NCI-H2196 (cell line): ENCODE data around the gene MYBPH.
A peak's percentile ranks its signal among the peaks of the same experiment; 100 is the strongest.

Experiments used
- DNase-seq: peaks from one replicate; lab custom pipeline; 2025; ENCODE audit not compliant: unreplicated experiment; lab: John Stamatoyannopoulos, UW

The MYBPH gene, protein sequence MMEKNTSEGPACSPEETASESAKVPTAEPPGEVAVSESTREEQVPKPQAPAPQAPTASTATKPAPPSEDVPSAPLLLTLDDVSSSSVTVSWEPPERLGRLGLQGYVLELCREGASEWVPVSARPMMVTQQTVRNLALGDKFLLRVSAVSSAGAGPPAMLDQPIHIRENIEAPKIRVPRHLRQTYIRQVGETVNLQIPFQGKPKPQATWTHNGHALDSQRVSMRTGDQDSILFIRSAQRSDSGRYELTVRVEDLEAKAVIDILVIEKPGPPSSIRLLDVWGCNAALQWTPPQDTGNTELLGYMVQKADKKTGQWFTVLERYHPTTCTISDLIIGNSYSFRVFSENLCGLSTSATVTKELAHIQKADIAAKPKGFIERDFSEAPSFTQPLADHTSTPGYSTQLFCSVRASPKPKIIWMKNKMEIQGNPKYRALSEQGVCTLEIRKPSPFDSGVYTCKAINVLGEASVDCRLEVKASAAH

DNA sequence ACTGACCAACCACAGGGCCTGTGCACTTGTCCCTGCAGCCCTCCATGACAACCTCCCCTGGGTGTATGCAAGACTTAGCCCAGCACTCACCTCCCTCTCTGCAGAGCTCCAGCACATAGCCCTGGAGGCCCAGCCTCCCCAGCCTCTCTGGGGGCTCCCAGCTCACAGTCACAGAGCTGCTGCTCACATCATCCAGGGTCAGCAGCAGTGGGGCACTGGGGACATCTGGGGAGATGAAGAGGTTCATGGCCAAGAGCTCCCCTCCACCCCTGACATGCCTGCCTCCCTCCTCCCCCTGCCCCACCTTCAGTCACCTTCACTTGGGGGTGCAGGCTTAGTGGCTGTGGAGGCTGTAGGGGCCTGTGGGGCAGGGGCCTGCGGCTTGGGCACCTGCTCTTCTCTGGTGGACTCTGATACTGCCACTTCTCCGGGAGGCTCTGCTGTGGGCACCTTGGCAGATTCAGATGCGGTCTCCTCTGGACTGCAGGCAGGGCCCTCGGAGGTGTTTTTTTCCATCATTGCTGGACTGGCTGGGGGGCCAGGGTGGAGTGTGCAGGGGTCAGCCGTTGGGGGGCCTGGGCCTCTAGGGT lies at the start of gene MYBPH:
MYBPH (minus strand) TSS at position 590 of the 590 bp plus-strand sequence; CDS start at position 519, 71 bp downstream.
- DNase-seq: no peak

DNA sequence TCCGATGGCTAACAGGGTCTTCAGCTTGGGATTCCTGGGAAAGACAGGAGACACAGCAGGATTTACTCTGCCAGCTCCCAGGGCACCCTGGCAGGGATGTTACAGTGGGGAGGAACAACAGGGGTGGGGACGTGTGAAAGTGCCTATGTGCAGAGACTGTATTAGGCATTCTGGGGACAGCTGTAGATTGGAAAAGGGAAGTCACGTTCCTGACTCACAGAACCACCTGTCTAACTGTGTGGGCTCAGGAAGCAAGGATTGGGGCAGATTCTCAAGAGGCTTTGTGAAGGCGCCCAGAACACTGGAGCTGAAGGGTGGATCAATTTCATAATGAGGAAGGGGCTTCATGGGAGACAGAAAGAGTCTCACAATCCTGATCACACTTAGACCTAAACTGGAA lies 49.4 kb upstream of the MYBPH start:
- DNase-seq: no peak

DNA sequence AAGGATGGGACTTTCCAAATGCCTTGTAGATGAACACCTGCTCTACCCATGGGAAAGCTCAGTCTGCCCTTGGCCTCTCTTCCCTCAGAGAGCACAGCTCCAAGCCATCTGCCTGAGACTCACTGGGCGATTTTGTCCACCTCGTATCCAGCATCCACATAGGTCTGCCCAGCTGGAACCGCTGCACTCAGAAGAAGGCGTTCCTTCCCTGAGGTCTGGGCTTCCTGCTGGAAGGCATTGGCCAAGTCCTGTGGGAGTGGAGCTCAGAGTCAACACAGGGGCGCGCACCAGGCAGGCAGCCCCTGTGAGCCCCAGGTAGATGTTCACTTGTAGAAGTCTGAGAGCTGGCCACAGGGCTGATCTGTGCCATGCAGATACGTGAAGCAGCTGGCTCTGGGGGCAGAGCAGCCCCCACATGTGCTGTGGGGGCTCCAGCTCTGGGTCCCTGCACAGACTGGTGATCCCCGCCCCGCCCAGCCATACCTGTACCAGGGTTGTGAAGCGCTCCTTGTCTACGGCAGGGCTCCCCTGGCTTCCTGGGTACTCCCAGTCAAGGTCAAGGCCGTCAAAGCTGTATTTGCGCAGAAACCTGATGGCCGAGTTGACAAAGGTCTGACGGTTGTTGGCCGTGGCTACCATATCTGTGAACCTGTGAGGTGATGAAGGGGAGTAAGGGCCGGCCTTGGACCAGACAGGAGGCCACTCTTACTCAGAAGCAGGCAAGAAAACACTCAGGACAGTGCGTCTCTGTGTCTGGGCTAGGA lies 47.6 kb upstream of the MYBPH start:
- DNase-seq: no peak

DNA sequence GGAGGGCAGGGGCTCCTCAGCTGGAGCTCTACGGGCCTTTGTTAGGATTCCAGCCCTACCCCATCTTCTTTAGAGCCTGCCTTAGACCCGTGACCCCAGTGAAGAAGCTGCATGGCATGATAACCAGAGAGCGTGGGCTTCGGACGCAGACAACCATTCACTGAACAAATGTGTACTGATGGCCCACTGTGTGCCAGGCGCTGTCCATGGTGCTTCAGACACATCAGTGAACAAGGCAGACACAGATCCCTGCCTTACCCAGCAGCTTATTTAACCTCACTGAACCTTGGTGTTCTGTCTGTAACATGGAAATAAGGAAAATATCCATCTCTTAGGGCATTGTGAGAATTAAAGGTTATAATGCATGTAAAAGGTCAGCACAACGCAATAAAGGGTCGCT lies 44.3 kb upstream of the MYBPH start:
- DNase-seq: no peak

DNA sequence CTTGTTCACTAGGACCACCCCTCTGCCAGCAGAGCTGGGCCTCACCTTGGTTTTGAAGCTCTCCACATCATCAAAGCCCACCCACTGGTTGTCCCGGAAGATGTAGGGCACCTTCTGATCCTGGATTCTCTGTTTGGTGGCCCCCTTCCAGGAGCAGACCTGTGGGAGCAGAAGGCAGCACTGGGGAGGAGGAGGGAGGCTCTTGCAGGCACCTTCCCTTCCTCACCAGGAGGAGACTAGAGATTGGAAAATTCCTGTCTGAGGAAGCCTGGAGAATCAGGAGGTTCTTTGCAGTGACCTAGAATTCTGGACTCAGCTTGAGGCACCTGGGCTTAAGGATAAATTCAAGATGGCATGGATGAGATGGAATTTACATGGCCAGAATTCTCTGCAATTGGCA lies 43.5 kb upstream of the MYBPH start:
- no peak for DNase-seq

DNA sequence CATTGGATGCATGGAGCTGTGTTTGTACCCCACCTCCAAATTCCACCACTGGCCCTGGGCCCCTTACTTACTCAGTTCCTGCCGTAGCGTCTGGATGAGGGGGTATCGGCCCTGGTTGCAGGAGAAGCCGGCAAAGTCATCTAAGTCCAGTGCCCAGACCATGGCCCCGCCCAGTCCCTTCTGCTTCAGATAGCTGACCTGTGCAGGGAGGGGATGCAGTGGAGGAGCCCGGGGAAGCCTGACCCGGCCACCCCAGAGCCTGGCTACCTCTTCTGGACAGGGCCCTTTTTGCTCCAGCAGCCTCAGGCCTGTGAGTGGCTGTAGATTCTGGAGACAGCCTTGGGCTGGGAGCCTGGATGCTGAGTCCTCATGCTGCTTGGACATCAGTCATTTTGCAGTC lies 42.0 kb upstream of the MYBPH start:
- no peak for DNase-seq

DNA sequence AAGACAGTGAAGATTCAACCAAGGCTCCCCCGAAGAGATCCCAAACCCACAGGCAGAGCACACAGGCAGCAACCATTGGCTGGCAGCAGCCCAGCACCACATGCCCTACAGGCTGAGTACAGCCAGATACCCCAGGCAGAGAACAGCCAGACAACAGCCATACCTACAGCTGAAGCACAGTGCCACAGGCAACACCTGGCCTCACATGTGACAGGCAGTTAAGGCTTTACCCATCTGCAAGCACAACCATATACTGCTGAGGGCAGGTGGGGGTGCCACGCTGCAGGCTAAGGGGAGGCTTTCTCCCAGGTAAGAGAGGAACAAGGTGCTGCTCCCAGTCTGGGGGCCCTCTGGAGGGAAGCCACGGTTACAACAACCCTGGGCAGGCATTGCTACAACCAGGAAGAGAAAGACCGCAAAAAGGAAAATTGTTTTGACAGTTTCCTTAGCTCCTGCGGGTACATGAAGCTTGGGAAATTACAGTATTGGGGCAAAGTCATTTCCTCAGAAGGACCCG lies 41.6 kb upstream of the MYBPH start:
- no peak for DNase-seq

DNA sequence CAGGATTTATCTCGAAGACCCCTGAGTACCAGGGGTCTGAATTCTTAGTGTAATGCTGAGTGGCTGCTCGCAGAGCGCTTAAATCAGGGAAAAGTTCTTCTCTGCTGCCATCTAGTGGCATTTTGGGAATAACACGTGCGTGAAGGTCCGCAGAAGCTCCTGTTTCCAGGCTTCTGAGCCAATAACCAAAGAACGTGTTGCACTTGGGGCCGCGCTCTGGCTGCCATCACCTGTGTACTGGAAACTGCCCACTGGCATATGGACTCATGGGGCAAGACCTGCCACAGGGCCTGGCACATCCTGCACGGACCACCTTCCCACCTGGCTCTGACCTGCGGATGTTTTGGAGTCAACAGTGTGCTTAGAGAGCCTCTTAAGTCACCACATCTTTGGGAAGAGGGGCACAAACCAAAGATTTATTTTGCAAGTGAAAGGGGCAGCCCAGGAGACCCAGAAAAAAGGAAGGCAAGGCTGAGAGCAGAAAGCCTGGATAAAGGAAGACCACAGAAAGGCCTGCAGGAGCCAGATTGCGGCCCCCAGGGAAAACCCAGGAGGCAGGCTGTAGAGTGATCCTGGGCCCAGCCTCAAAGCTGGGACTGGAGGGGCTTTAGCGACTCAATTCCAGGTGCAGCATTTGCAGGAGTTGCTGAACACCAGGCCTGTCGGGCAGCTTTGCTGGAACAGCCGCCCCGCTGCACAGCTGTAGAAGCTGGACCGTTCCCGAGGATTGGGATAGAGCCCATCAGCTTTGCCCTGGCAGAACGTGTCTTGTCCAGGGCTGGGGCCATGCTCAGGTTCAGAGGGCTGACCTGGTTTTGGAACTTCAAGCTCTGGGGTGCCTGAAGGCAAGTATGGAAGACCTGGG lies 40.9 kb upstream of the MYBPH start:
- DNase-seq: peak; percentile 76

DNA sequence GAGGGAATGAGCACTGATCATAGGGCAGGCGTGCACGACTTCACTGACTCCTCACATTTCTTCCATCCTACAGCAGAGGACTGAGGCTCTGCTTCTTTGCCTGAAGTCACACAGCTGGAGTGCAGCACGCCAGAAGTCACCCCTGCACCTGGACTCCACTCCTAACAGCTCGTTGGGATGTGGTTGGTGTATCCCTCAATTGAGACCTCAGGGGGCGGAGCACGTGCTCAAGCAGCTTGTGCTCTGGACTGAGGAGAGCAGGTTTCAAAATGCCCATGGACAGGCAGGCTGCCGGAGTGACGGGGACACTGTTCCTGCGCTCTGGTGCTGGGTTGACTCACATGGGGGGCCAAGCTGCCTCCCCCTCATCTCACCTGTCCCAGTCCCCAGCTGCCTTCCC lies 39.9 kb upstream of the MYBPH start:
- no peak for DNase-seq

DNA sequence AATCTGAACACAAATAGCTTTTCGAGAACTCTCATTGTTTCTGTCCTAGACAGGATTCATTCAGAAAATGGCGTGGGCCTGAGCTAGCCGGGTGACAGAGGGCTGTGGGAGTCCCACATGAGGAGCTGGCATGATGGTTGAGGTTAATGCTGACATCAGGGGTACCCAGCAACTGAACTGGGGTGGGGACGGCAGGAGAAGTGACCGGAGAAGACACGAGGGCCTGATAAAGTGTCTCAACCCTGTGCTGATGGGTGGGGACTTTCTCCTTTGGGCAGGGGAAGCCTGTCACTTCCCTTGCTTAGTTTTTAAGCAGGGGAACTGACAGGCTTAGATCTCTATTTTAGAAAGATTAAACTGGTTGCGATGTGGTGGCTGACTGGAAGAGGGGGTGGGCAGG lies 39.2 kb upstream of the MYBPH start:
- no peak for DNase-seq

DNA sequence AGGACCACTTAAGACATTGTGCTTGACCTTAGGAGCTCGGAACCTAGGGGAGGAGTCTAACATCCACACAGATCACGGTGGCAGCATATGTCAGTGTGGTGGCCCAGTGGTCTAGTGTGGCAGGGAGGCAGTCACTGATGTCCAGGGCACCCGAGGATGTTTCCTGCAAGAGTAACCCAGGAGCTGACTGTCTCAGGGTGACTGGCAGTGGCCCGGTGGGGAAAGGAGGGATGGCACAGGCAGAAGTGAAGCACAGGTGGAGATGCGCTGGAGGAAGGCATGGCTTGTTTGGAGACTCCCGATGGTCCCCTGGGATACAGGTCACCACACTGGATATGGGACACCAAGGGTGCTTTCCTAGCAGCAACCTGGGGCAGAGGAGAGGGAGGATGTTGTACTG lies 37.5 kb upstream of the MYBPH start:
- DNase-seq: no peak

DNA sequence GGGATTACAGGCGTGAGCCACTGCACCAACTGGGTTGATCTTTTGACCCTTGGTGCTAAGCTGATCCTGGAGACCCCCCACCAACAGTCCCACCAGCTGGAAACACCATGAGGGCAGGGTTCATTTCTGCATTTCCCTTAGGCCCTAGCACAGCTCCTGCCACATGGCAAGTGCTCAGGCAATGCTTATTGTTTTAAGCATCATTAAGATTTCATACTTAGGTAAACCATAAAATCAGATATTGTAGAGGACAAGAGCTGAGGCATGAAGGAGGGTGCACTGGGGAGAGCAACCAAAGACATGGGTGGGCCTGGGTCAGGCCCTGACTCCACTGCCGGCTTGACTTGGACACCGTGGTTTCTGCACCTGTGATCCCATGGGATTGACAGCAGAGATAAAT lies 36.2 kb upstream of the MYBPH start:
- DNase-seq: no peak

DNA sequence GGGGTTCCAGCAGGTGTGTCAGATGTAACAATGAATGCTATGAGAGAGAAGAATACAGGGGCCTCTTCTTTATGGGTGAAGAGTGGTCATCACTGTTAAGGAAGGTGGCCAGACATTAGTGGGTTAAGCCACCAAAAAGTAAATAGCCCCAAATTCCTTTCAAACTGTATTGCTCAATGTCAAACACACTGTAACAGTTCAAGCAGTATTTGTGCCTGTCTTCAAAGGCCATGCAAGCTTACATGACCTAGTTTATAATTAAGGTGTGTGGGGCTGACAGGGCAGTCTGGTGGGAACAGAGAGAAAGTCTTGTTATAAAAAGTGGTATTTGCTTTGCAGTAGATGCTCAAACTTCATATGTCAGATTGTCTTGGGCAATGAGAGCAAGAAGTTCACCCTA lies 35.4 kb upstream of the MYBPH start:
- DNase-seq: no peak

DNA sequence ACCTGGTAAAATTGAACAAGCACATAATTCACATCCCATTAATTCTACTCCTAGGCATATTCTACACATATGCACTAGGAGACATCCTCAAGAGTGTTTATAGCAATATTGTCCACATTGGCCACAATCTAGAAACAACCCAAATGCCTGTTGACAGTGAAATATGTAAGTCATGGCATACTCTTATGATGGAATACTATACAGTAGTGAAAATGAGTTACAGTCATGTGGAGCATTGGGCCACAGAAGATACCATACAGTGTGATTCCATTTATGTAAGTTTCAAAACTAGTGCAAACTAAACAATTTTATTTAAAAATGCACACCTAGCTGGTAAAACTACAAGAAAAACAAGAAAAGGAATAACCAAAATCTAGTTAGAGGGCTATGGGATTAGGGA lies 34.7 kb upstream of the MYBPH start:
- DNase-seq: no peak

DNA sequence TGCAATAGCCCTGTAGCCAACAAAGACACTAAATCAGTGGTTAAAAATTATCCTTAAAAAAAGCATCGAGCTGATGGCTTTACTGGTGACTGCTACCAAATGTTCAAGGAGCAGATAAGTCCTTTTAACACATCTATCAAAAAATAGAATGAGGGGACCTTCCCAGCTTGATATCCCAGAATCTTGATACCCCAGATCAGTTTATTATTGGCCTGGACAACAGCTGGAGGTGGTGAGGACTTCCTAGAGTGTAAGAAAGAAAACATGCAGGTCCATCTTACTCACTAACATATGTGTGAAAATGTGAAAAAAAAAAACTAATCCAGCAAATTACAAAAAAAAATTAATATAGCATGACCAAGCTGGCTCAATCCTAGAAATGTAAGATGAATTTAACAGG lies 32.6 kb upstream of the MYBPH start:
- DNase-seq: no peak

DNA sequence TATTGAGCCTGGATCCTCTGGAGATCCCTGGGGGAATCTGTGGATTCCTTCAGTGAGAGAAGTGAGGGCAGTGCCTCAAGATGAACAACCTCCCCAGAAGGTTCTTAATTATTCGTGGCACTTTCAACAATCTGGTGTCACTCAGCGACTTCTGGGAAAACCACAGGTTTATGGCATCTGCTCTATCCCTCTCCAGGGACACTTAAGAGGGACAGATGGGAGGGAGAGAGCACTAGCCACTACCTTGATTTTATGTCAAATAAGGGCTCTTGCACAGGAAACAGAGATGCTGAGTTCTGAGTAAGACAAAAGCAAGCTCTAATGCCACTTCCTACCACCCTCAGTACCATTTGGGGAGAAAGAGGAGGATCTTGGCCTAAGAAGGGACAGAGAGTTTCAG lies 32.1 kb upstream of the MYBPH start:
- DNase-seq: no peak

DNA sequence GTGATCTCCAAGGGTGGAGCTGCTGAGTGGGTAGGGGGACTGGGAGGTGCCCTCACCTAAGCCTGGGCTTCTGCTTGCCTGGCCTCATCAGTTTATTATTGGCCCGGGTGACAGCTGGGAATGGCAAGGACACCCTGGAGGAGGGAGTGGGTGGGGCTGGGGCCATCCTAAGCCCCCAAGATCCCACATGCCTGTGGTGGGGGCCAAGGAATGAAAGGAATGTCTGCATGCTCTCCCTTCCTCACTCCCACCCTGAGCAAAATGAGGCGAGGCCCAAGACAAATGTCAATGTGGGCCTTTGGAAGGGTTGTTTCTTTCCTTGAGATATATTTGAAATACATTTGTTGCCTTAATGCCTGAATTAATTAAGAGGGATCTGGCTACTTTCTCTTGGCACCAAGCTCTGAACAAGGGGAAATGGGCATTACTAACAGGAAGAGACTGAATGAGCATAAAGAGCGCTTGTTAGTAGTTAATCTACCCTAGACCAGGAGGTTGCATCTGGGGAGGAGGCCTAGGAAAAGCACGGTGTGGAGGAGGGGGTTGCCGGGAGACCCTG lies 30.6 kb upstream of the MYBPH start:
- no peak for DNase-seq

DNA sequence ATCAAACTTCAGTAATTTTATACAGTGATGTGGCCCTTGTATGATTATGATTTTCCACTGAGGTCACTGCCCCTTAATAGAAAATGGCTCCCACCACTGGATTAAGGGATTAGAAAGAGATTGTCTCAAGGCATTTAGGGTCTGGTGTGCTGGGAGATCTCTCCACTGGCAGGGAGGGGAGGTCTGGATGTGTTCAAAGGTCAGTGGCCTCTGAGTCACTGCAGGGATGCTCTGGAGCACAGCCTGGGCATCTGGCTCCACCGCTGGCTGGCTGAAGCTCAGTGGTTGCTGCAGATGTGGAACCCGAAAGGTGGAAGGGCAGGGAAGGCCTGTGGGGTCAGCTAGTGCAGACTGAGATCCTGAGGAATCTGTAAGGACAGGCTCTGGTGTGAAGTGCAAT lies 29.1 kb upstream of the MYBPH start:
- no peak for DNase-seq

DNA sequence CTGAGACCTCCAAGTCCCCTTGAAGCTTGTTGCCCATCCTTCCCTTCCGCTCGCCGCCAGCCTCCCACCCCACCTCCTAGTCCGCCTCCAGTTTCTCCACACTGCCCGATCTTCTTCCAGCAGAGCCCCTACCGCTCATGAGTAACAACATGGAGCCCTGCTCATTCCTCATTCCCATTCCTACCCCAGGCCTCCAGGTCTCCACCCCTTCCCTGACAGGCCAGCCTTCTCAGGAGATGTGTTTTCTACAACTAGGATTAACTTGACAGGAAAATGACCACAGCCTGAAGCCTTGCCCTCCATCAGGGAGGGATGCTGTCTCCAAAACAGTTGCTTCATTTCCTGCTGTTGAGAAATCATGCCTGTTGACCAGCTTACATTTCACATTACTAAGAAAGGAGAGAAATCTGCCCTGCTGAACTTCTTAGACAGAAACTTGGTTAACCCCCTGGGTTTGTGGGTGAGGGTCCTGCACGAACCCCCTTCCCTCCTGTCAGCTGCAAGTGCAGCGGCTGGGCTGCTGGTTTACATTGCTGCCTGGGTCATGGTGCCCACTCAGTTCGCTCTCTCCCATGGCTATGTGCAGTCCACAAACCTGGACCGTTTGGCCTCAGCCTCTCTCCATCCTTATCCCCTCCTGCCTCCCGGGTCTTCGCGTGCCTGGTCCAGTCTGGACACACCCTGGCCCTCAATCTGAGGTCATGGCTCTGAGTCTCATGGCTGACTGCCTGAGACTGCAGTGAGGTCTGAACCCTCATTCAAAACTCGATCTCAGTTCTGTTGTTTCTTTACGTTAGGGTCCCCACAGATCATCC lies 27.0 kb upstream of the MYBPH start:
- no peak for DNase-seq
